Mesendoderm (in vitro differentiated cells): ENCODE measurements around the gene CLCNKA.

Experiments
- DNase-seq: peaks from one replicate; pipeline ENCODE4 v3.0.0; 2013
- H2AK5ac ChIP-seq: 2 replicates; pipeline ENCODE4 v1.6.1; 2013; ENCODE audit warnings: low read length, inconsistent platforms
- H2BK120ac ChIP-seq: 2 replicates; pipeline ENCODE4 v1.6.1; 2013; ENCODE audit warnings: low read depth, mild to moderate bottlenecking, low read length, moderate library complexity, mixed read lengths
- H2BK15ac ChIP-seq: replicated peaks from 2 replicates; pipeline ENCODE4 v1.6.1; 2013; ENCODE audit warnings: low read depth, mild to moderate bottlenecking, moderate library complexity
- H2BK5ac ChIP-seq: 2 replicates; pipeline ENCODE4 v1.6.1; 2013; ENCODE audit warnings: low read length, inconsistent platforms
- H3K18ac ChIP-seq: 2 replicates; pipeline ENCODE4 v1.6.1; 2013; ENCODE audit warnings: mild to moderate bottlenecking, low read length, mixed read lengths
- H3K23ac ChIP-seq: one replicate; pipeline ENCODE4 v1.6.1; 2013; ENCODE audit warnings: low read length
- H3K27ac ChIP-seq: 2 replicates; pipeline ENCODE4 v1.5.1; 2013; ENCODE audit warnings: low read depth, mild to moderate bottlenecking, inconsistent platforms, low read length, moderate library complexity
- H3K27me3 ChIP-seq: 2 replicates; pipeline ENCODE4 v1.6.1; 2013; ENCODE audit warnings: low read length, control low read depth, mild to moderate bottlenecking, inconsistent platforms; ENCODE audit not compliant: insufficient read depth, poor library complexity
- H3K36me3 ChIP-seq: 2 replicates; pipeline ENCODE4 v1.6.1; 2013; ENCODE audit warnings: low read length, inconsistent platforms; ENCODE audit not compliant: control insufficient read depth, insufficient read depth
- H3K4ac ChIP-seq: one replicate; pipeline ENCODE4 v1.6.1; 2013; ENCODE audit warnings: low read depth, mild to moderate bottlenecking, low read length, moderate library complexity
- H3K4me1 ChIP-seq: 2 replicates; pipeline ENCODE4 v1.6.1; 2013; ENCODE audit warnings: low read depth, low read length, inconsistent platforms; ENCODE audit not compliant: control insufficient read depth
- H3K4me2 ChIP-seq: 2 replicates; pipeline ENCODE4 v1.6.1; 2013; ENCODE audit warnings: low read length
- H3K4me3 ChIP-seq: 2 replicates; pipeline ENCODE4 v1.5.1; 2013; ENCODE audit warnings: mild to moderate bottlenecking, low read length
- H3K56ac ChIP-seq: one replicate; pipeline ENCODE4 v1.6.1; 2013; ENCODE audit warnings: low read length
- H3K79me1 ChIP-seq: 2 replicates; pipeline ENCODE4 v1.6.1; 2013; ENCODE audit warnings: low read length, inconsistent platforms
- H3K79me2 ChIP-seq: 2 replicates; pipeline ENCODE4 v1.6.1; 2013; ENCODE audit warnings: mild to moderate bottlenecking, low read length; ENCODE audit not compliant: control insufficient read depth, insufficient read depth
- H3K9ac ChIP-seq: 2 replicates; pipeline ENCODE4 v1.6.1; 2013; ENCODE audit warnings: low read length, inconsistent platforms
- H4K5ac ChIP-seq: one replicate; pipeline ENCODE4 v1.6.1; 2013; ENCODE audit warnings: low read length
- H4K8ac ChIP-seq: one replicate; pipeline ENCODE4 v1.6.1; 2013; ENCODE audit warnings: low read depth, mild to moderate bottlenecking, control low read depth, low read length, moderate library complexity
- WGBS: extraction: QIAGEN DNeasy Blood & Tissue Kit; methylation state at CpG from one replicate; pipeline ENCODE4 v1.1.7; 2013; ENCODE audit warnings: low lambda C conversion rate, missing lambda C conversion rate; ENCODE audit not compliant: insufficient coverage; ENCODE audit errors: extremely low coverage; 5-methylcytosine and 5-hydroxymethylcytosine counted together

The CLCNKA gene

GRCh38 chr1:16007671-16008341 is 14.0 kb upstream of the CLCNKA start:
- H2AK5ac ChIP-seq, result no peak overlapping the region
- no peak overlapping the region for H4K8ac ChIP-seq
- H3K36me3 ChIP-seq, result no peaks in the 10 kb centered on the region
- H3K23ac ChIP-seq, result no peak overlapping the region
- no peak overlapping the region for H3K9ac ChIP-seq
- H3K4ac ChIP-seq, result no peak overlapping the region
- no peaks in the 10 kb centered on the region for H3K79me1 ChIP-seq
- no peaks in the 10 kb centered on the region for H3K79me2 ChIP-seq
- no peak overlapping the region for H2BK15ac ChIP-seq
- H3K27me3 ChIP-seq, result no peaks in the 10 kb centered on the region
- H4K5ac ChIP-seq, result no peak overlapping the region
- no peak overlapping the region for H3K4me3 ChIP-seq
- no peak overlapping the region for H3K18ac ChIP-seq
- H2BK5ac ChIP-seq, result no peak overlapping the region
- WGBS, result no CpG with 5 or more reads among the region's 6 CpGs
- DNase-seq, result no peak
- peaks cover 3% of the 10 kb centered on the region for H3K4me1 ChIP-seq
- no peak overlapping the region for H2BK120ac ChIP-seq
- H3K27ac ChIP-seq, result no peak overlapping the region
- H3K4me2 ChIP-seq, result no peak overlapping the region
- H3K56ac ChIP-seq, result no peak overlapping the region

GRCh38 chr1:16009030-16009460 is 12.8 kb upstream of the CLCNKA start:
- Histone ChIP-seq H3K36me3 (no peaks in the 10 kb centered on the region), H2BK120ac (no peak overlapping the region), H3K4me1 (peaks cover 6% of the 10 kb centered on the region), H3K79me1 (no peaks in the 10 kb centered on the region), H3K18ac (no peak overlapping the region), H2AK5ac (no peak overlapping the region), H2BK5ac (no peak overlapping the region), H3K4me2 (no peak overlapping the region), H3K9ac (no peak overlapping the region), H4K8ac (no peak overlapping the region), H3K27ac (no peak overlapping the region), H3K56ac (no peak overlapping the region), H2BK15ac (no peak overlapping the region), H3K23ac (no peak overlapping the region), H3K4me3 (no peak overlapping the region), H3K4ac (no peak overlapping the region), H3K79me2 (no peaks in the 10 kb centered on the region), H3K27me3 (no peaks in the 10 kb centered on the region), H4K5ac (no peak overlapping the region)
- no CpG with 5 or more reads among the region's 4 CpGs for WGBS
- DNase-seq, result peak; percentile 87

DNA sequence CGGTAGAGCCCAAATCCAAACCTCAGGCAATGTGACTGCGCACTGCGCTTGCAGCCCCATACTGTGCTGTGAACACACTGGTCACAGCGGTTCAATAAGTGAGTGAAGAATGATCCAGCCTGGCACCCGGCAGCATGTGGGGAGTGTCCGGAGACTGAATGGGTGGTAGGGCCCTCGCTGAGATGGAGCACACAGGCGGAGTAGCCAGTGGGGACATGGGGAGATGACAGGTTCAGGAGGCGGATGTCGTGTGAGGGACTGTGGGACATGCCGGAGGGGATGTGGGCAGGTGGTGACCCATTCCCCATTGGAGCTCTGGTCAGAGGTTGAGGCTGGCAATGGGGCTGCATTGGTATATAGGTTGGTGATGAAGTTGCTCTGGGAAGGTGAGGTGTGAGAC is 12.2 kb upstream of the CLCNKA start:
- Histone ChIP-seq H3K4me3 (no peak overlapping the region), H3K79me2 (no peaks in the 10 kb centered on the region), H3K79me1 (no peaks in the 10 kb centered on the region), H3K9ac (no peak overlapping the region), H3K4ac (no peak overlapping the region), H2BK120ac (no peak overlapping the region), H4K8ac (no peak overlapping the region), H3K23ac (no peak overlapping the region), H2BK15ac (no peak overlapping the region), H3K27me3 (no peaks in the 10 kb centered on the region), H3K36me3 (no peaks in the 10 kb centered on the region), H3K4me2 (no peak overlapping the region), H2AK5ac (no peak overlapping the region), H3K27ac (no peak overlapping the region), H3K18ac (no peak overlapping the region), H4K5ac (no peak overlapping the region), H2BK5ac (no peak overlapping the region), H3K56ac (no peak overlapping the region), H3K4me1 (peaks cover 6% of the 10 kb centered on the region)
- DNase-seq, result no peak
- WGBS, result no CpG with 5 or more reads among the region's 11 CpGs

- Histone ChIP-seq H2BK5ac (no peak overlapping the region), H2BK15ac (no peak overlapping the region), H2BK120ac (no peak overlapping the region), H3K23ac (no peak overlapping the region), H3K4me1 (peaks cover 6% of the 10 kb centered on the region), H4K5ac (no peak overlapping the region), H2AK5ac (no peak overlapping the region), H3K56ac (no peak overlapping the region), H3K18ac (no peak overlapping the region), H3K27me3 (no peaks in the 10 kb centered on the region), H3K4me2 (no peak overlapping the region), H3K79me1 (no peaks in the 10 kb centered on the region), H3K27ac (no peak overlapping the region), H3K4ac (no peak overlapping the region), H3K36me3 (no peaks in the 10 kb centered on the region), H3K79me2 (no peaks in the 10 kb centered on the region), H3K4me3 (no peak overlapping the region), H3K9ac (no peak overlapping the region), H4K8ac (no peak overlapping the region)
- WGBS, result no CpG with 5 or more reads among the region's 3 CpGs
- no peak for DNase-seq
Measured at GRCh38 chr1:16010837-16011236, 11.0 kb upstream of the CLCNKA start.

DNA sequence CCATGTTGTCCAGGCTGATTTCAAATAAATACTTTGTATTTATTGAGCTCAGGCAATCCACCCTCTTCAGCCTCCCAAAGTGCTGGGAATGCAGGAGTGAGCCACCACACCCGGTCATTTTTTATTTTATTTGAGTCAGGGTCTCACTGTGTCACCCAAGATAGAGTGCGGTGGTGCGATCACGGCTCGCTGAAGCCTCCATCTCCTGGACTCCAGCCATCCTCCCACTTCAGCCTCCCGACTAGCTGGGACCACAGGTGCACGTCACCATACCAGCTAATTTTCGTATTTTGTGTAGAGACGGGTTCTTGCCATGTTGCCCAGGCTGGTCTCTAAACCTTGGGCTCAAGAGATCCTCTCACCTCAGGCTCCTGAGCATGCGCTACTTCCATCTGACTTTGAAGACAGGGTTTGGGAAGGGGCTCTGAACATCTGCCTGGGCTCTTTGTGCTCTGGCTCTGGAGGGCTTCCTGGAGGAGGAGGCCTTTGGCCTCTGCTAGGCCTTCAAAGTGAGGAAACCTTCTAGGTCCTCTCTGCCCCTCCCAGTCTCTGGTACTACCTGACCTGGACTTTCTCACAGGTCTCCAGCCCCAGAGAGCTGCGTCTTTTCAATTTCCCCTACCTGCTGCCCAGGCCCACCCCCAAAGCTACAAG is 9.8 kb upstream of the CLCNKA start:
- Histone ChIP-seq H3K18ac (no peak overlapping the region), H2BK15ac (no peak overlapping the region), H3K23ac (no peak overlapping the region), H2BK5ac (peak overlapping the region; percentile 20), H3K4me3 (no peak overlapping the region), H3K79me1 (no peaks in the 10 kb centered on the region), H3K56ac (peak overlapping the region; percentile 77), H3K4me1 (peaks cover 6% of the 10 kb centered on the region), H4K8ac (no peak overlapping the region), H3K9ac (peak overlapping the region; percentile 57), H3K79me2 (no peaks in the 10 kb centered on the region), H3K4me2 (peak overlapping the region; percentile 63), H3K4ac (no peak overlapping the region), H3K27me3 (no peaks in the 10 kb centered on the region), H4K5ac (no peak overlapping the region), H3K36me3 (no peaks in the 10 kb centered on the region), H2AK5ac (peak overlapping the region; percentile 56), H3K27ac (no peak overlapping the region), H2BK120ac (no peak overlapping the region)
- WGBS, result no CpG with 5 or more reads among the region's 11 CpGs
- no peak for DNase-seq
